CD4-positive, alpha-beta memory T cell (primary cell): ENCODE measurements around the gene UNC119B. TPM values are rescaled to one million over a fixed set of nuclear protein-coding genes. Genes with fewer than 3 reads are reported as not detected.

Source experiments
- CTCF ChIA-PET: fragments of 350-600 bp; sonication (Branson Sonifier 250); formaldehyde crosslinking; loops from one replicate; lab custom pipeline; 2021; ENCODE audit warnings: inconsistent platforms; ENCODE audit not compliant: partially characterized antibody; lab: Charles Lee
- POLR2A ChIA-PET: fragments of 350-600 bp; sonication (Branson Sonifier 250); formaldehyde crosslinking; loops from one replicate; lab custom pipeline; 2021; ENCODE audit not compliant: partially characterized antibody; lab: Charles Lee
- DNase-seq, 5 donors: peaks; one replicate each; pipeline versions ENCODE4 v3.0.0 to v3.0.0-alpha.2; 2020 to 2022; ENCODE audit warnings: mixed read lengths in 1 of 5
- H3K27ac ChIP-seq: one replicate; pipeline ENCODE4 v1.7.0; 2013; ENCODE audit warnings: low read depth, low read length
- H3K27me3 ChIP-seq: 2 replicates; pipeline ENCODE4 v1.7.0; 2013; ENCODE audit warnings: mild to moderate bottlenecking, low read length, moderate library complexity; ENCODE audit not compliant: insufficient read depth
- H3K36me3 ChIP-seq: 2 replicates; pipeline ENCODE4 v1.7.0; 2013; ENCODE audit warnings: mild to moderate bottlenecking, low read length, moderate library complexity; ENCODE audit not compliant: insufficient read depth
- H3K4me1 ChIP-seq: 2 replicates; pipeline ENCODE4 v1.7.0; 2013; ENCODE audit warnings: mild to moderate bottlenecking, low read length, moderate library complexity; ENCODE audit not compliant: insufficient read depth
- H3K4me3 ChIP-seq, 2 donors: one replicate each; pipeline ENCODE4 v1.7.0; 2013; ENCODE audit warnings: low read length in 2 of 2, mild to moderate bottlenecking in 1 of 2
- H3K9me3 ChIP-seq, 2 donors: one replicate each; pipeline ENCODE4 v1.7.0; 2013; ENCODE audit warnings: low read length in 2 of 2, control low read depth in 1 of 2; ENCODE audit not compliant: control insufficient read depth in 1 of 2
- H3K27ac Mint-ChIP-seq, 7 donors: one replicate each; pipeline ENCODE4 v1.8.0; 2020 to 2021; ENCODE audit warnings: mixed read lengths in 7 of 7, mild to moderate bottlenecking in 6 of 7, inconsistent platforms in 3 of 7, moderate library complexity in 3 of 7
- H3K27me3 Mint-ChIP-seq, 2 donors: one replicate each; pipeline ENCODE4 v1.8.0; 2020 to 2021; ENCODE audit warnings: mixed read lengths in 2 of 2
- H3K36me3 Mint-ChIP-seq, 2 donors: one replicate each; pipeline ENCODE4 v1.8.0; 2020 to 2021; ENCODE audit warnings: mixed read lengths in 2 of 2, inconsistent platforms in 1 of 2, mild to moderate bottlenecking in 1 of 2
- H3K4me1 Mint-ChIP-seq, 4 donors: one replicate each; pipeline ENCODE4 v1.8.0; 2020 to 2021; ENCODE audit warnings: mixed read lengths in 4 of 4, mild to moderate bottlenecking in 1 of 4
- H3K4me3 Mint-ChIP-seq, 8 donors: one replicate each; pipeline ENCODE4 v1.8.0; 2020 to 2021; ENCODE audit warnings: mixed read lengths in 8 of 8, mild to moderate bottlenecking in 7 of 8, moderate library complexity in 6 of 8, inconsistent platforms in 3 of 8
- H3K9me3 Mint-ChIP-seq, 8 donors: one replicate each; pipeline ENCODE4 v1.8.0; 2020 to 2021; ENCODE audit warnings: mixed read lengths in 8 of 8, mild to moderate bottlenecking in 5 of 8, inconsistent platforms in 3 of 8, moderate library complexity in 1 of 8
- intact Hi-C: fragments of 100-400 bp; cut with micrococcal nuclease; formaldehyde crosslinking; loops from one replicate; pipeline ENCODE4 v1.15.1; 2023
- polyA plus RNA-seq, 2 donors: library from polyadenylated mRNA; unstranded; fragments of 300-500 nt; fragmentation: Illumina TruSeq; gene quantifications; one replicate each; pipeline ENCODE4 v1.2.3, GENCODE V29; 2021
- total RNA-seq, 2 experiments: library from RNA; stranded (reverse); gene quantifications; one replicate each; pipeline ENCODE4 v1.2.3, GENCODE V29; 2021

UNC119B gene
- total and polyA plus RNA-seq, 4 experiments from 2014 or later = 6.9 to 29.1 (median 18.5) TPM

GRCh38 chr12:120737557-120738251 lies 27.4 kb downstream of the UNC119B start:
- Mint-ChIP-seq H3K4me3 (no peak overlapping the region), H3K9me3 (no peaks in the 10 kb centered on the region), H3K4me1 (peaks cover 0 to 4% (median 1%) of the 10 kb centered on the region in 4 donors), H3K27me3 (no peaks in the 10 kb centered on the region), H3K27ac (no peak overlapping the region), H3K36me3 (peaks cover 5 to 13% of the 10 kb centered on the region in 2 donors)
- CTCF ChIA-PET = interaction anchor here (1.0 kb wide), 1 partner anchor 22 kb away, joined by 3 read pairs; no protein-coding TSS in a partner anchor
- Histone ChIP-seq H3K27me3 (no peaks in the 10 kb centered on the region), H3K27ac (no peak overlapping the region), H3K4me1 (no peaks in the 10 kb centered on the region), H3K9me3 (no peaks in the 10 kb centered on the region), H3K4me3 (no peak overlapping the region), H3K36me3 (no peaks in the 10 kb centered on the region)
- no peak for DNase-seq
- POLR2A ChIA-PET = no interaction called here
- intact Hi-C loops = no loop called here

- Mint-ChIP-seq H3K4me1 (peaks cover 0 to 4% (median 1%) of the 10 kb centered on the region in 4 donors), H3K27me3 (no peaks in the 10 kb centered on the region), H3K27ac (no peak overlapping the region), H3K4me3 (no peak overlapping the region), H3K36me3 (peaks cover 2 to 11% of the 10 kb centered on the region in 2 donors), H3K9me3 (no peaks in the 10 kb centered on the region)
- H3K4me3 ChIP-seq = no peak overlapping the region
- intact Hi-C loops = no loop called here
- CTCF ChIA-PET = interaction anchor here (1.0 kb wide), 1 partner anchor 21 kb away, joined by 3 read pairs; no protein-coding TSS in a partner anchor
- no peak overlapping the region for H3K27ac ChIP-seq
- DNase-seq = no peak
- no peaks in the 10 kb centered on the region for H3K9me3 ChIP-seq
- no peaks in the 10 kb centered on the region for H3K4me1 ChIP-seq
- no peaks in the 10 kb centered on the region for H3K27me3 ChIP-seq
- H3K36me3 ChIP-seq = no peaks in the 10 kb centered on the region
- POLR2A ChIA-PET = no interaction called here
These were observed 28.2 kb downstream of the UNC119B start for GRCh38 chr12:120738252-120739030.

- H3K36me3 ChIP-seq = no peaks in the 10 kb centered on the region
- H3K4me3 ChIP-seq = no peak overlapping the region
- no peak for DNase-seq
- intact Hi-C loops = no loop called here
- no peak overlapping the region for H3K27ac ChIP-seq
- peaks cover 0 to 4% (median 1%) of the 10 kb centered on the region in 4 donors for H3K4me1 Mint-ChIP-seq
- H3K27ac Mint-ChIP-seq = no peak overlapping the region
- no peaks in the 10 kb centered on the region for H3K27me3 ChIP-seq
- no peaks in the 10 kb centered on the region for H3K9me3 ChIP-seq
- H3K27me3 Mint-ChIP-seq = no peaks in the 10 kb centered on the region
- H3K36me3 Mint-ChIP-seq = peaks cover 0 to 7% of the 10 kb centered on the region in 2 donors
- no peaks in the 10 kb centered on the region for H3K9me3 Mint-ChIP-seq
- ChIA-PET CTCF (no interaction called here), POLR2A (no interaction called here)
- no peak overlapping the region for H3K4me3 Mint-ChIP-seq
- H3K4me1 ChIP-seq = no peaks in the 10 kb centered on the region
These were observed 28.9 kb downstream of the UNC119B start for GRCh38 chr12:120739031-120739762.

DNA sequence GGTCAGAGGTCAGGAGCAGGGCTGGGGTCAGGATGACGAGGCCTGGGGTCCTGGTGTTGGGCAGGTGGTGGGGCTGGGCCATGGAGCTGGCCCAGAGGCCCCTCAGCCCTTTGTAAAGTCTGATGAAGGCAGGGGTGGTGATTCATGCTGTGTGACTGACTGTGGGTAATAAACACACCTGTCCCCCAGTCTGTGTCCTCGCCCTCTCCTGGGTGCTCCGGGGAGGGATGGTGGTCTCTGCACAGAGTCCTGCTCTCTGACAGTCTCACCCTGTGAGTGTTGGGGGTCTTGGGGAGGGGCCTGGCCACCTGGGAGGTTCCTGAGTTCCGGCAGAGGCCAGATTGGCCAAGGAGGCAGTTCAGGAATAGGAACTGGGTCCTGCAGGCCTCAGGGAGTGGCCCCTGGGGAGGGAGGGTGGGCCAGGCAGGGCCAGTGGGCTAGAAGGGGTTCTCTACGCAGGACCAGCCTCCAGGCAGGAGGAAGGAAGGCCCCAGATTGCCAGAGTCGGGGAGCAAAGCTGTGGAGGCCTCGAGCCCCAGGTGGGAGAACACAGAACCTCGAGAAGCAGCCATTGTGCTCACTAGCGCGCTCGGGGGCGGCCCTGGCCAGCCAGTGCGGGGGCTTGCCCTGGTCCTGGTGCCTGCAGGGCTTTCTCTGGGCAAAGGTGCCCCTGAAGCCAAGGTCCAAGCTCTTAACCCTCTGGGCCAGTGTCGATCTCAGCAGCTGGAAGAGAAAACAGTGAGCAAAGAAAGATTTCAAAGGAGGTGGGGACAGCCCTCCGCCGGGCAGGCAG lies 29.8 kb downstream of the UNC119B start:
- H3K4me3 Mint-ChIP-seq = no peak overlapping the region
- peaks cover 0 to 4% of the 10 kb centered on the region in 2 donors for H3K36me3 Mint-ChIP-seq
- POLR2A ChIA-PET = no interaction called here
- no peak overlapping the region for H3K4me3 ChIP-seq
- no peaks in the 10 kb centered on the region for H3K27me3 Mint-ChIP-seq
- intact Hi-C loops = no loop called here
- no peak overlapping the region for H3K27ac Mint-ChIP-seq
- no peaks in the 10 kb centered on the region for H3K27me3 ChIP-seq
- H3K4me1 Mint-ChIP-seq = peaks cover 0 to 4% (median 1%) of the 10 kb centered on the region in 4 donors
- CTCF ChIA-PET = no interaction called here
- H3K9me3 Mint-ChIP-seq = no peaks in the 10 kb centered on the region
- no peak for DNase-seq
- no peaks in the 10 kb centered on the region for H3K36me3 ChIP-seq
- H3K9me3 ChIP-seq = no peaks in the 10 kb centered on the region
- no peak overlapping the region for H3K27ac ChIP-seq
- no peaks in the 10 kb centered on the region for H3K4me1 ChIP-seq

- no peak for DNase-seq
- POLR2A ChIA-PET = no interaction called here
- CTCF ChIA-PET = no interaction called here
- no peak overlapping the region for H3K4me3 Mint-ChIP-seq
- Histone ChIP-seq H3K4me1 (no peaks in the 10 kb centered on the region), H3K27me3 (no peaks in the 10 kb centered on the region), H3K36me3 (no peaks in the 10 kb centered on the region), H3K9me3 (no peaks in the 10 kb centered on the region), H3K27ac (no peak overlapping the region), H3K4me3 (no peak overlapping the region)
- H3K4me1 Mint-ChIP-seq = peaks cover 0 to 4% (median 1%) of the 10 kb centered on the region in 4 donors
- no peak overlapping the region for H3K27ac Mint-ChIP-seq
- no peaks in the 10 kb centered on the region for H3K9me3 Mint-ChIP-seq
- H3K27me3 Mint-ChIP-seq = no peaks in the 10 kb centered on the region
- intact Hi-C loops = no loop called here
- H3K36me3 Mint-ChIP-seq = peaks cover 0 to 4% of the 10 kb centered on the region in 2 donors
These were observed 30.6 kb downstream of the UNC119B start for GRCh38 chr12:120740871-120741270.

DNA sequence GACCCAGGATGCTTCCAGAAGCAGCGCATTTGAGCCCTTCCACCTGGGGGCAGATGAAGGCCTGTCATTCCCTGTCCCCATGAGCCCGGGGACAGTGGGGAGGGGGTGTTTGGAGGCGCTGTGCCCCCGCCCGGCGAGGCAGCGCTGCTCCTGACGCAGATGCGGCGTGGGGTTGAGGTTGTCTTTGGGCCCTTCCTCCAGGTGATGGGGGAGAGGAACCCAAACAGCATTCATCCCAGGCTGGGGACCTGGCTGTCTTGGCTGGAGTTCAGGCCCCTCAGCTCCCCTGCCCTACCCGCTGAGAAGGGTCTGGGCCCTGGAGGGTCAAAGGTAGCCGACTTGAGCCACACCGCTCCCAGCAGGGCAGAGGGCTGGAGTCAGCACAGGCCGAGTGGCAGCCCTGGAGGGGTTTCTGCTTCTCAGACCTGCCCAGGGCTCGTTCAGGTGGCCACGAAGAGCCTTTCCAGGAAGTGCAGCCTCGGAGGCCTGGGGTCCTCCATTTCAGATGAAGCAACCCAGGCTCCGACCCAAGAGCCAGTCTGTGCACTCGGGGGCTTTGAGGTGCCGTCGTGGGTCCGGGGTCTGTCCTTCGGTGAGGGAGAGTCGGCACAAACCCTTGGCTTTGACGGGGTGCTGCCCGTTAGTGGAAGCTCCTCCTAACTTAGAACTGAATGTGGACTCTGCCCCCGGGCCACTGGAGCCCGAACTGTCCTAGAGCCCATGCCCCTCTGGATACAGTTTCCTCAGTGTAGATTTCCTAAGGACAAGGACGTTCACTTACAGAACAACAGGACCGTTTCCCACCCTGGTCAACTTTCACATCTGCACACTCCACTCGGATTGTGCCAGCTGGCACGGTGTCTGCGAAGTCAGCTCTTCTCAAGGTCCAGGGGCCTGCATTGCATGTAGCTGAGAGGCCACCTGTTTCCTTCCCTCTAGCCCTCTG lies 31.5 kb downstream of the UNC119B start:
- Mint-ChIP-seq H3K9me3 (no peaks in the 10 kb centered on the region), H3K27me3 (no peaks in the 10 kb centered on the region), H3K4me1 (no peaks in the 10 kb centered on the region), H3K27ac (no peak overlapping the region), H3K36me3 (no peaks in the 10 kb centered on the region), H3K4me3 (no peak overlapping the region)
- no peak overlapping the region for H3K4me3 ChIP-seq
- DNase-seq = no peak
- ChIA-PET POLR2A (no interaction called here), CTCF (no interaction called here)
- no peak overlapping the region for H3K27ac ChIP-seq
- no peaks in the 10 kb centered on the region for H3K4me1 ChIP-seq
- intact Hi-C loops = no loop called here
- H3K27me3 ChIP-seq = no peaks in the 10 kb centered on the region
- H3K36me3 ChIP-seq = no peaks in the 10 kb centered on the region
- no peaks in the 10 kb centered on the region for H3K9me3 ChIP-seq
